Breast epithelium (tissue), 3 donors: ENCODE results near the gene SEPTIN5.

Experiments
- POLR2A ChIP-seq: fragments of 450-650 bp; IDR thresholded peaks from one replicate; pipeline ENCODE4 v1.6.1; 2016; ENCODE audit warnings: antibody characterized with exemption, mild to moderate bottlenecking, moderate library complexity
- POLR2AphosphoS5 ChIP-seq, 3 donors: sonication (generic); formaldehyde crosslinking; IDR thresholded peaks; one replicate each; pipeline ENCODE4 v1.6.1; 2017; ENCODE audit warnings: antibody characterized with exemption in 3 of 3
- TF ChIP-seq, protein P1 (sequence below), 3 donors: fragments of 450-650 bp; IDR thresholded peaks; one replicate each; pipeline ENCODE4 v1.5.1; 2016 to 2017; ENCODE audit warnings: antibody characterized with exemption in 3 of 3, mild to moderate bottlenecking in 3 of 3, moderate library complexity in 3 of 3

DNA sequence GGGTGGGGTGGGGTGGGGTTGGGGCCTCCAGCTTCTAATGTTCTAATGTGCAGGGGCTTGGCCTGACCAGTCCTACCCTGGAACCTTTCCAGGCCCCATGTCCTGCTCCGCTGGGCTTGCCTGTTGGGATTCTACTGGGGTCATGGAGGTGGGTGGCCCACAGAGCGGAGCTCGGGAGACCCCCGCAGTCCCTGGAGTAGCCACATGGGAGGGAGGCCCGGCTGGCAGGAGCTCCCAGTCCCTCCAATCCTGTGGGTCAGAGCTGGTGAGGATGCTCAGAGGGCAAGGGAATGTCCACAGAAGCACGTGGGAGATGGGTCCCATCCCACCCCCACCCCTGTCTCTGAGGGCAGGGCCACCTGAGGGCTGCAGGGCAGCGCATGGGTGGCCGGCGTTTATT lies 2.9 kb downstream of the SEPTIN5 start:
- TF ChIP-seq, protein P1, sequence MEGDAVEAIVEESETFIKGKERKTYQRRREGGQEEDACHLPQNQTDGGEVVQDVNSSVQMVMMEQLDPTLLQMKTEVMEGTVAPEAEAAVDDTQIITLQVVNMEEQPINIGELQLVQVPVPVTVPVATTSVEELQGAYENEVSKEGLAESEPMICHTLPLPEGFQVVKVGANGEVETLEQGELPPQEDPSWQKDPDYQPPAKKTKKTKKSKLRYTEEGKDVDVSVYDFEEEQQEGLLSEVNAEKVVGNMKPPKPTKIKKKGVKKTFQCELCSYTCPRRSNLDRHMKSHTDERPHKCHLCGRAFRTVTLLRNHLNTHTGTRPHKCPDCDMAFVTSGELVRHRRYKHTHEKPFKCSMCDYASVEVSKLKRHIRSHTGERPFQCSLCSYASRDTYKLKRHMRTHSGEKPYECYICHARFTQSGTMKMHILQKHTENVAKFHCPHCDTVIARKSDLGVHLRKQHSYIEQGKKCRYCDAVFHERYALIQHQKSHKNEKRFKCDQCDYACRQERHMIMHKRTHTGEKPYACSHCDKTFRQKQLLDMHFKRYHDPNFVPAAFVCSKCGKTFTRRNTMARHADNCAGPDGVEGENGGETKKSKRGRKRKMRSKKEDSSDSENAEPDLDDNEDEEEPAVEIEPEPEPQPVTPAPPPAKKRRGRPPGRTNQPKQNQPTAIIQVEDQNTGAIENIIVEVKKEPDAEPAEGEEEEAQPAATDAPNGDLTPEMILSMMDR (IDR thresholded peaks at IDR 0.05): no peak
- no peak for TF ChIP-seq POLR2AphosphoS5 (IDR thresholded peaks at IDR 0.05)
- TF ChIP-seq POLR2A: no peak
